Measurements from ENCODE around the gene SORBS2. TPM values are rescaled to one million over a fixed set of nuclear protein-coding genes. Genes with fewer than 3 reads are reported as not detected.

The SORBS2 gene
- total RNA-seq, 1 experiment from 2014 or later: 9.7 TPM

- H4K8ac ChIP-seq (replicated peaks; ENCODE audit: insufficient read length, low read depth, low read length): no peak overlapping the region
- no CpG with 5 or more reads among the region's 12 CpGs for WGBS (ENCODE audit: extremely low coverage, insufficient read length, low lambda C conversion rate)
- H3K4me1 Mint-ChIP-seq: peaks cover 0 to 10% of the 10 kb centered on the region in 2 experiments; a peak in 2 of 4 replicates
These were observed 90.6 kb downstream of the SORBS2 start for GRCh38 chr4:185721190-185722028.

More at GRCh38 chr4:185721190-185722028, 90.6 kb downstream of the SORBS2 start:
- peaks cover 0 to 13% (median 0%) of the 10 kb centered on the region in 3 experiments; a peak in 3 of 7 replicates for H3K36me3 Mint-ChIP-seq (ENCODE audit: insufficient read depth in 1 of 3, low read depth in 3 of 3)
- Histone ChIP-seq H3K4ac (ENCODE audit: low read depth, low read length) (no peak overlapping the region), H3K27ac (ENCODE audit: insufficient read length, low read depth, low read length) (no peak overlapping the region), H3K27me3 (ENCODE audit: insufficient read depth, low read length) (no peaks in the 10 kb centered on the region), H3K18ac (ENCODE audit: insufficient read length, low read depth, low read length) (no peak overlapping the region), H4K20me1 (ENCODE audit: control insufficient read depth, insufficient read depth, insufficient read length) (no peaks in the 10 kb centered on the region), H2BK20ac (ENCODE audit: low read depth, low read length, poor library complexity, severe bottlenecking) (no peak overlapping the region), H3K23ac (ENCODE audit: insufficient read length, low read depth, low read length) (no peak overlapping the region), H3T11ph (ENCODE audit: low read length) (no peak overlapping the region), H3K14ac (ENCODE audit: insufficient read depth, low read length) (no peak overlapping the region), H2AK5ac (ENCODE audit: insufficient read length, low read length) (no peak overlapping the region), H3K4me2 (ENCODE audit: insufficient read depth, insufficient read length, low read length) (no peak overlapping the region), H3K9me3 (ENCODE audit: control insufficient read depth, low read depth, low read length) (no peaks in the 10 kb centered on the region), H3K79me1 (ENCODE audit: insufficient read depth, low read depth, low read length, poor library complexity, severe bottlenecking) (no peaks in the 10 kb centered on the region), H2BK5ac (ENCODE audit: insufficient read length, low read length) (no peak overlapping the region), H2AFZ (ENCODE audit: low read length) (no peak overlapping the region), H2BK12ac (ENCODE audit: insufficient read length, low read depth, low read length) (no peak overlapping the region), H2BK120ac (ENCODE audit: low read depth, low read length, poor library complexity, severe bottlenecking) (no peak overlapping the region), H3K56ac (ENCODE audit: insufficient read length, low read depth, low read length) (no peak overlapping the region), H3K79me2 (ENCODE audit: insufficient read depth, low read length) (no peaks in the 10 kb centered on the region), H2BK15ac (ENCODE audit: low read depth, low read length) (no peak overlapping the region), H3K23me2 (ENCODE audit: insufficient read length, low read depth, low read length, poor library complexity, severe bottlenecking) (no peaks in the 10 kb centered on the region), H3K4me1 (ENCODE audit: insufficient read depth, low read length) (0 out of 2 replicates have a peak, but pooled peaks cover 2% of the 10 kb centered on the region), H3K9ac (ENCODE audit: extremely low read depth, insufficient read length, low read length) (no peak overlapping the region), H4K91ac (ENCODE audit: insufficient read length, low read depth, low read length) (no peak overlapping the region), H4K5ac (ENCODE audit: insufficient read length, low read depth, low read length) (no peak overlapping the region)
- H3K27ac Mint-ChIP-seq: no peak overlapping the region
- H3K4me3 Mint-ChIP-seq: no peak overlapping the region
- no peaks in the 10 kb centered on the region for H3K27me3 Mint-ChIP-seq (ENCODE audit: low read depth)
- TF ChIP-seq, protein P1, sequence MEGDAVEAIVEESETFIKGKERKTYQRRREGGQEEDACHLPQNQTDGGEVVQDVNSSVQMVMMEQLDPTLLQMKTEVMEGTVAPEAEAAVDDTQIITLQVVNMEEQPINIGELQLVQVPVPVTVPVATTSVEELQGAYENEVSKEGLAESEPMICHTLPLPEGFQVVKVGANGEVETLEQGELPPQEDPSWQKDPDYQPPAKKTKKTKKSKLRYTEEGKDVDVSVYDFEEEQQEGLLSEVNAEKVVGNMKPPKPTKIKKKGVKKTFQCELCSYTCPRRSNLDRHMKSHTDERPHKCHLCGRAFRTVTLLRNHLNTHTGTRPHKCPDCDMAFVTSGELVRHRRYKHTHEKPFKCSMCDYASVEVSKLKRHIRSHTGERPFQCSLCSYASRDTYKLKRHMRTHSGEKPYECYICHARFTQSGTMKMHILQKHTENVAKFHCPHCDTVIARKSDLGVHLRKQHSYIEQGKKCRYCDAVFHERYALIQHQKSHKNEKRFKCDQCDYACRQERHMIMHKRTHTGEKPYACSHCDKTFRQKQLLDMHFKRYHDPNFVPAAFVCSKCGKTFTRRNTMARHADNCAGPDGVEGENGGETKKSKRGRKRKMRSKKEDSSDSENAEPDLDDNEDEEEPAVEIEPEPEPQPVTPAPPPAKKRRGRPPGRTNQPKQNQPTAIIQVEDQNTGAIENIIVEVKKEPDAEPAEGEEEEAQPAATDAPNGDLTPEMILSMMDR (conservative IDR thresholded peaks at IDR 0.05): no peak
- no peaks in the 10 kb centered on the region for H3K9me3 Mint-ChIP-seq
- DNase-seq: no peak
